HepG2 (cell line): ENCODE results near the gene ICAM2. TPM values are rescaled to one million over a fixed set of nuclear protein-coding genes. Genes with fewer than 3 reads are reported as not detected.

Source experiments
- ATAC-seq: fragments of 200-7000 bp; cut with Tn5 transposase; 3 replicates; pipeline ENCODE4 v1.9.1; 2020; ENCODE audit warnings: mild to moderate bottlenecking, moderate library complexity
- BruUV-seq: library from RNA; stranded (reverse); fragments of 400-500 nt; replicated peaks from 2 replicates; lab custom pipeline; 2021; lab: Mats Ljungman, UMichigan
- CTCF ChIA-PET: fragments of 300-600 bp; formaldehyde crosslinking; extraction: SDS; loops from one replicate; lab custom pipeline; 2021; ENCODE audit warnings: low total read pairs, inconsistent platforms, low intra/inter-chr PET ratio; lab: Yijun Ruan, JAX
- POLR2A ChIA-PET: fragments of 350-600 bp; sonication (Branson Sonifier 250); formaldehyde crosslinking; loops from one replicate; lab custom pipeline; 2020; ENCODE audit warnings: antibody characterized with exemption, inconsistent platforms; lab: Yijun Ruan, JAX
- DNase-seq: peaks from one replicate; pipeline ENCODE4 v3.0.0-alpha.2; 2015; ENCODE audit warnings: low spot score
- FAIRE-seq: peaks from 3 replicates; lab custom pipeline; 2011; peaks lifted over from hg19 to GRCh38; lab: Jason Lieb, UNC
- H2AFZ ChIP-seq: one replicate; pipeline ENCODE4 v1.6.1; 2011; ENCODE audit warnings: low read length, inconsistent platforms
- H3K27ac ChIP-seq: fragments of 300-600 bp; 3 replicates; pipeline ENCODE4 v1.8.0; 2011; ENCODE audit warnings: mixed run types, mild to moderate bottlenecking, mixed read lengths, low read length, inconsistent platforms; ENCODE audit not compliant: insufficient read depth; ENCODE audit errors: extremely low read length
- H3K27me3 ChIP-seq, 2 experiments: fragments of 200-600 bp in 1 of 2; 2 replicates in 1 of 2; 3 replicates in 1 of 2; pipeline versions ENCODE4 v1.6.0 to v1.8.0; 2011; ENCODE audit warnings: low read length in 2 of 2, mild to moderate bottlenecking in 2 of 2, moderate library complexity in 2 of 2, inconsistent platforms in 1 of 2; ENCODE audit not compliant: insufficient read depth in 2 of 2, control insufficient read depth in 1 of 2
- H3K36me3 ChIP-seq, 2 experiments: fragments of 200-600 bp in 1 of 2; replicated peaks in 1 of 2; 2 replicates in 1 of 2; 3 replicates in 1 of 2; pipeline versions ENCODE4 v1.5.1 to v1.8.0; 2011; ENCODE audit warnings: low read length in 2 of 2, inconsistent platforms in 1 of 2; ENCODE audit not compliant: insufficient read depth in 2 of 2, control insufficient read depth in 1 of 2
- H3K4me1 ChIP-seq: 2 replicates; pipeline ENCODE4 v1.5.1; 2012; ENCODE audit warnings: low read length, inconsistent platforms; ENCODE audit not compliant: insufficient read depth
- H3K4me2 ChIP-seq: 2 replicates; pipeline ENCODE4 v1.6.0; 2011; ENCODE audit warnings: low read depth, low read length, inconsistent platforms
- H3K4me3 ChIP-seq, 3 experiments: fragments of 200-600 bp in 1 of 3; sonication (generic), shearing (Covaris generic) in 1 of 3; replicated peaks in 1 of 3; 2 replicates each; pipeline ENCODE4 v1.5.1; 2011 to 2016; ENCODE audit warnings: low read length in 3 of 3, inconsistent platforms in 2 of 3, low read depth in 2 of 3, mild to moderate bottlenecking in 2 of 3, control low read depth in 1 of 3, mixed read lengths in 1 of 3; ENCODE audit not compliant: insufficient read depth in 1 of 3
- H3K79me2 ChIP-seq: one replicate; pipeline ENCODE4 v1.6.1; 2011; ENCODE audit warnings: low read length, inconsistent platforms; ENCODE audit not compliant: insufficient read depth
- H3K9ac ChIP-seq: 2 replicates; pipeline ENCODE4 v1.6.0; 2011; ENCODE audit warnings: mild to moderate bottlenecking, low read depth, low read length, inconsistent platforms; ENCODE audit not compliant: insufficient read depth
- H3K9me3 ChIP-seq: 2 replicates; pipeline ENCODE4 v1.5.1; 2012; ENCODE audit warnings: mild to moderate bottlenecking, low read length
- H4K20me1 ChIP-seq: 2 replicates; pipeline ENCODE4 v1.6.0; 2011; ENCODE audit warnings: inconsistent platforms, mild to moderate bottlenecking, low read length, moderate library complexity; ENCODE audit not compliant: insufficient read depth
- CREB1 ChIP-seq, 2 experiments: fragments of 450-650 bp in 1 of 2; IDR thresholded peaks; 2 replicates each; pipeline ENCODE4 v1.6.1; 2016 to 2017; ENCODE audit warnings: control low read depth in 1 of 2, mild to moderate bottlenecking in 1 of 2, missing compliant biosample characterization in 1 of 2, missing genetic modification characterization in 1 of 2
- EED ChIP-seq: sonication (generic); formaldehyde crosslinking; IDR thresholded peaks from 2 replicates; pipeline ENCODE4 v1.5.0; 2020; ENCODE audit warnings: mild to moderate bottlenecking, missing genetic modification reagents
- MXD4 ChIP-seq: IDR thresholded peaks from 2 replicates; pipeline ENCODE4 v1.6.1; 2016; ENCODE audit warnings: mild to moderate bottlenecking, missing biosample characterization, missing genetic modification reagents
- WGBS: methylation state at CpG from one replicate; pipeline ENCODE4 v1.1.6; 2017; ENCODE audit warnings: low lambda C conversion rate; 5-methylcytosine and 5-hydroxymethylcytosine counted together
- in situ Hi-C: cut with HindIII; loops from 2 replicates; pipeline ENCODE4 v1.10.0; 2017; ENCODE audit warnings: low pct_unique_long_range_greater_than_20kb; ENCODE audit not compliant: extremely low pct_ligation_motif_present
- intact Hi-C: fragments of 100-400 bp; cut with micrococcal nuclease; formaldehyde crosslinking; loops from one replicate; pipeline ENCODE4 v1.10.0; 2022; ENCODE audit not compliant: unreplicated experiment
- polyA plus RNA-seq, 8 experiments: library from polyadenylated mRNA; depleted of rRNA in 3 of 8; stranded (reverse) in 7 of 8; unstranded in 1 of 8; fragments of >200 nt; fragmentation: Illumina TruSeq in 4 of 8; extraction: Trizol in 4 of 8; gene quantifications; 2 replicates each; pipeline versions ENCODE4 v1.2.1 to v1.2.3, GENCODE V29; 2011 to 2016; ENCODE audit warnings: low read depth in 4 of 8, missing spikeins in 1 of 8, mixed read lengths in 1 of 8; ENCODE audit not compliant: insufficient read depth in 1 of 8
- total RNA-seq, 5 experiments: library from RNA; depleted of rRNA; stranded (reverse); fragments of >200 nt; fragmentation: Illumina TruSeq; extraction: Trizol; gene quantifications; 2 replicates each; pipeline ENCODE4 v1.2.3, GENCODE V29; 2016; ENCODE audit warnings: low read depth in 1 of 5
- TF ChIP-seq, protein P1 (sequence below): sonication (generic); formaldehyde crosslinking; IDR thresholded peaks from 2 replicates; pipeline ENCODE4 v1.4.0; 2020; ENCODE audit warnings: missing genetic modification reagents

ICAM2 gene
- total and polyA plus RNA-seq, 2 of the 13 experiments (the other 11 are each of a cell fraction or from before 2014, with no cell fraction given) = 10.9 to 20.8 TPM

DNA sequence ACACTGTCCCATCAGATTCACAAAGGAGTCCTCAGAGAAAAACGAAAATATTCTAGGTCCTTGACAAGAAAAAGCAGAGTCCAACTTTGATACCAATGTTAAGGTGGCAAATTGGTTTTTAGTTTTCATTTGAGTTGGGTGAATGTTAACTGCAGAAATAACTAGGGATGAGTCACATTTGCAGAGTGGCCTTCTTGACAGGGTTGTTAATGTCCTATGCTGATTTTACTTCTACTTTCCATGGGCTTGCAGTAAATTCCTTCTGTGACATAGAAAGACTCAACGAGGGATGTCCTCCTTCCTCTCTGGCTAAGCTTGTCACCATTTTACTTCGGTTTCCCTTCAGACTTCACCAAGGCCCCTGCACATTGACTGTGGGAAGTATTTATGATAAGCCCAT lies 47.2 kb upstream of the ICAM2 start:
- no peaks in the 10 kb centered on the region for H3K27me3 ChIP-seq
- ChIA-PET CTCF (no interaction called here), POLR2A (no interaction called here)
- H3K36me3 ChIP-seq = peaks cover 27 to 88% of the 10 kb centered on the region in 2 experiments
- no peak overlapping the region for H3K4me2 ChIP-seq
- WGBS = 87% methylated on average over 3 of the region's 3 CpGs
- ATAC-seq (no peak), DNase-seq (no peak), FAIRE-seq (no peak)
- in situ Hi-C loops = loop anchor here (10.0 kb wide), 1 partner anchor 217 kb away; no protein-coding TSS in a partner anchor
- no peaks in the 10 kb centered on the region for H3K79me2 ChIP-seq
- no peaks in the 10 kb centered on the region for H4K20me1 ChIP-seq
- no peak overlapping the region for H3K27ac ChIP-seq
- no peak overlapping the region for H3K4me3 ChIP-seq
- no peak overlapping the region for H2AFZ ChIP-seq
- no peaks in the 10 kb centered on the region for H3K4me1 ChIP-seq
- TF ChIP-seq CREB1 (IDR thresholded peaks at IDR 0.05) = no peak
- TF ChIP-seq CREB1 (CRISPR knock-in tag; IDR thresholded peaks at IDR 0.05) = no peak
- TF ChIP-seq MXD4 (CRISPR knock-in tag) = no peak
- no TSS peak for BruUV-seq
- H3K9ac ChIP-seq = no peak overlapping the region
- H3K9me3 ChIP-seq = peaks cover 8% of the 10 kb centered on the region
- intact Hi-C loops = no loop called here

GRCh38 chr17:64066716-64067115 lies 46.3 kb upstream of the ICAM2 start:
- Histone ChIP-seq H4K20me1 (no peaks in the 10 kb centered on the region), H3K4me3 (no peak overlapping the region), H3K79me2 (no peaks in the 10 kb centered on the region), H2AFZ (no peak overlapping the region), H3K27me3 (no peaks in the 10 kb centered on the region), H3K36me3 (peaks cover 25 to 81% of the 10 kb centered on the region in 2 experiments), H3K27ac (no peak overlapping the region), H3K4me2 (no peak overlapping the region), H3K9ac (no peak overlapping the region), H3K4me1 (no peaks in the 10 kb centered on the region), H3K9me3 (peaks cover 8% of the 10 kb centered on the region)
- TF ChIP-seq EED (CRISPR knock-in tag) = no peak
- TF ChIP-seq, protein P1, sequence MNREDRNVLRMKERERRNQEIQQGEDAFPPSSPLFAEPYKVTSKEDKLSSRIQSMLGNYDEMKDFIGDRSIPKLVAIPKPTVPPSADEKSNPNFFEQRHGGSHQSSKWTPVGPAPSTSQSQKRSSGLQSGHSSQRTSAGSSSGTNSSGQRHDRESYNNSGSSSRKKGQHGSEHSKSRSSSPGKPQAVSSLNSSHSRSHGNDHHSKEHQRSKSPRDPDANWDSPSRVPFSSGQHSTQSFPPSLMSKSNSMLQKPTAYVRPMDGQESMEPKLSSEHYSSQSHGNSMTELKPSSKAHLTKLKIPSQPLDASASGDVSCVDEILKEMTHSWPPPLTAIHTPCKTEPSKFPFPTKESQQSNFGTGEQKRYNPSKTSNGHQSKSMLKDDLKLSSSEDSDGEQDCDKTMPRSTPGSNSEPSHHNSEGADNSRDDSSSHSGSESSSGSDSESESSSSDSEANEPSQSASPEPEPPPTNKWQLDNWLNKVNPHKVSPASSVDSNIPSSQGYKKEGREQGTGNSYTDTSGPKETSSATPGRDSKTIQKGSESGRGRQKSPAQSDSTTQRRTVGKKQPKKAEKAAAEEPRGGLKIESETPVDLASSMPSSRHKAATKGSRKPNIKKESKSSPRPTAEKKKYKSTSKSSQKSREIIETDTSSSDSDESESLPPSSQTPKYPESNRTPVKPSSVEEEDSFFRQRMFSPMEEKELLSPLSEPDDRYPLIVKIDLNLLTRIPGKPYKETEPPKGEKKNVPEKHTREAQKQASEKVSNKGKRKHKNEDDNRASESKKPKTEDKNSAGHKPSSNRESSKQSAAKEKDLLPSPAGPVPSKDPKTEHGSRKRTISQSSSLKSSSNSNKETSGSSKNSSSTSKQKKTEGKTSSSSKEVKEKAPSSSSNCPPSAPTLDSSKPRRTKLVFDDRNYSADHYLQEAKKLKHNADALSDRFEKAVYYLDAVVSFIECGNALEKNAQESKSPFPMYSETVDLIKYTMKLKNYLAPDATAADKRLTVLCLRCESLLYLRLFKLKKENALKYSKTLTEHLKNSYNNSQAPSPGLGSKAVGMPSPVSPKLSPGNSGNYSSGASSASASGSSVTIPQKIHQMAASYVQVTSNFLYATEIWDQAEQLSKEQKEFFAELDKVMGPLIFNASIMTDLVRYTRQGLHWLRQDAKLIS (CRISPR knock-in tag) = no peak
- FAIRE-seq (no peak), DNase-seq (no peak), ATAC-seq (no peak)
- POLR2A ChIA-PET = no interaction called here
- WGBS = 95% methylated on average over 7 of the region's 7 CpGs
- in situ Hi-C loops = loop anchor here (10.0 kb wide), 1 partner anchor 218 kb away; no protein-coding TSS in a partner anchor
- no TSS peak for BruUV-seq
- CTCF ChIA-PET = no interaction called here
- intact Hi-C loops = no loop called here
